ENCODE measurements around the gene DDIT4. TPM values are rescaled to one million over a fixed set of nuclear protein-coding genes. Genes with fewer than 3 reads are reported as not detected.

The DDIT4 gene
- total and polyA plus RNA-seq, 9 of the 15 experiments (the other 6 are each of a cell fraction or from before 2014, with no cell fraction given), result 8.2 to 675 (median 159) TPM

- TF ChIP-seq BRF2 (IDR thresholded peaks at IDR 0.05; ENCODE audit: borderline replicate concordance, insufficient read depth, insufficient read length), result no peak
- no peak for TF ChIP-seq ARHGAP35 (IDR thresholded peaks at IDR 0.05; ENCODE audit: partially characterized antibody)
- TF ChIP-seq PYGO2 (tag; IDR thresholded peaks at IDR 0.05), result no peak
- TF ChIP-seq BRF1 (IDR thresholded peaks at IDR 0.05; ENCODE audit: borderline replicate concordance, extremely low read depth, insufficient read length), result no peak
- TF ChIP-seq ERF (CRISPR knock-in tag; IDR thresholded peaks at IDR 0.05), result no peak
- no peak for TF ChIP-seq ZFP91 (CRISPR knock-in tag; IDR thresholded peaks at IDR 0.05)
- no peak for TF ChIP-seq COPS2 (conservative IDR thresholded peaks at IDR 0.05)
- peak; percentile 60 for TF ChIP-seq NFIC (IDR thresholded peaks at IDR 0.05)
- no peak for TF ChIP-seq MYNN (IDR thresholded peaks at IDR 0.05)
- no peak for TF ChIP-seq MYNN (CRISPR knock-in tag; IDR thresholded peaks at IDR 0.05)
- no peak for TF ChIP-seq ZNF445 (CRISPR knock-in tag; IDR thresholded peaks at IDR 0.05; ENCODE audit: low read depth)
- TF ChIP-seq BRD9 (IDR thresholded peaks at IDR 0.05; ENCODE audit: low read depth, partially characterized antibody), result no peak
- no peak for TF ChIP-seq ZBTB8A (IDR thresholded peaks at IDR 0.05; ENCODE audit: partially characterized antibody)
- peak; percentile 23; the same call in 1 of the 2 replicates for TF ChIP-seq DMBX1 (CRISPR knock-in tag; IDR thresholded peaks at IDR 0.05; ENCODE audit: borderline replicate concordance)
- no peak for TF ChIP-seq ZNF407 (IDR thresholded peaks at IDR 0.05; ENCODE audit: low read depth)
- TF ChIP-seq ATF4 (CRISPR knock-in tag; IDR thresholded peaks at IDR 0.05), result no peak
- TF ChIP-seq YY1 (IDR thresholded peaks at IDR 0.05; ENCODE audit: borderline replicate concordance in 1 of 3, control insufficient read depth in 1 of 3, extremely low read depth in 1 of 3, insufficient read depth in 3 of 3, insufficient read length in 1 of 3, insufficient replicate concordance in 2 of 3, low read depth in 1 of 3, low read length in 2 of 3), result peak in 1 of 3 experiments; percentile 5
Measured at GRCh38 chr10:72315054-72315453, 41.3 kb downstream of the DDIT4 start (continued).
